Naive thymus-derived CD8-positive, alpha-beta T cell (primary cell): ENCODE measurements around the gene CFAP410. TPM values are rescaled to one million over a fixed set of nuclear protein-coding genes. Genes with fewer than 3 reads are reported as not detected.
A peak's percentile ranks its signal among the peaks of the same experiment; 100 is the strongest.

Experiments used
- ATAC-seq, 2 donors: fragments of 150-1000 bp; cut with Tn5 transposase in 1 of 2; sonication (Bioruptor Pico), chemical (Tn5 transposase) in 1 of 2; 1 replicate in 1 of 2; 2 replicates in 1 of 2; pipeline ENCODE4 v1.10.0; 2021; ENCODE audit warnings: mild to moderate bottlenecking in 2 of 2, moderate library complexity in 2 of 2
- POLR2A ChIA-PET: fragments of 350-600 bp; sonication (Branson Sonifier 250); formaldehyde crosslinking; loops from one replicate; lab custom pipeline; 2021; ENCODE audit warnings: antibody characterized with exemption; lab: Charles Lee
- DNase-seq, 10 donors: peaks; one replicate each; pipeline versions ENCODE4 v3.0.0 to v3.0.0-alpha.2; 2020 to 2022
- H3K27ac Mint-ChIP-seq, 10 donors: one replicate each; pipeline ENCODE4 v1.8.0; 2020 to 2022; ENCODE audit warnings: mild to moderate bottlenecking in 10 of 10, mixed read lengths in 10 of 10, moderate library complexity in 4 of 10, inconsistent platforms in 1 of 10
- H3K27me3 Mint-ChIP-seq, 5 donors: one replicate each; pipeline ENCODE4 v1.8.0; 2021 to 2022; ENCODE audit warnings: mixed read lengths in 5 of 5
- H3K36me3 Mint-ChIP-seq, 3 donors: one replicate each; pipeline ENCODE4 v1.8.0; 2020 to 2022; ENCODE audit warnings: mixed read lengths in 3 of 3, mild to moderate bottlenecking in 2 of 3, inconsistent platforms in 1 of 3
- H3K4me1 Mint-ChIP-seq, 4 donors: one replicate each; pipeline ENCODE4 v1.8.0; 2021 to 2022; ENCODE audit warnings: mixed read lengths in 4 of 4
- H3K4me3 Mint-ChIP-seq, 10 donors: one replicate each; pipeline ENCODE4 v1.8.0; 2020 to 2022; ENCODE audit warnings: mild to moderate bottlenecking in 10 of 10, mixed read lengths in 10 of 10, moderate library complexity in 6 of 10, inconsistent platforms in 1 of 10
- H3K9me3 Mint-ChIP-seq, 9 donors: one replicate each; pipeline ENCODE4 v1.8.0; 2020 to 2022; ENCODE audit warnings: mixed read lengths in 9 of 9, mild to moderate bottlenecking in 3 of 9, inconsistent platforms in 1 of 9, moderate library complexity in 1 of 9
- polyA plus RNA-seq, 3 donors: library from polyadenylated mRNA; unstranded; fragments of 300-500 nt; fragmentation: Illumina TruSeq; gene quantifications; one replicate each; pipeline ENCODE4 v1.2.3, GENCODE V29; 2021
- total RNA-seq, 8 experiments: library from RNA in 2 of 8; stranded (reverse) in 2 of 8; gene quantifications; one replicate each; pipeline ENCODE4 v1.2.3 and lab custom pipeline; 2021 to 2026

Gene CFAP410
- total and polyA plus RNA-seq, 5 experiments from 2014 or later = 23.2 to 60.2 (median 40.6) TPM

DNA sequence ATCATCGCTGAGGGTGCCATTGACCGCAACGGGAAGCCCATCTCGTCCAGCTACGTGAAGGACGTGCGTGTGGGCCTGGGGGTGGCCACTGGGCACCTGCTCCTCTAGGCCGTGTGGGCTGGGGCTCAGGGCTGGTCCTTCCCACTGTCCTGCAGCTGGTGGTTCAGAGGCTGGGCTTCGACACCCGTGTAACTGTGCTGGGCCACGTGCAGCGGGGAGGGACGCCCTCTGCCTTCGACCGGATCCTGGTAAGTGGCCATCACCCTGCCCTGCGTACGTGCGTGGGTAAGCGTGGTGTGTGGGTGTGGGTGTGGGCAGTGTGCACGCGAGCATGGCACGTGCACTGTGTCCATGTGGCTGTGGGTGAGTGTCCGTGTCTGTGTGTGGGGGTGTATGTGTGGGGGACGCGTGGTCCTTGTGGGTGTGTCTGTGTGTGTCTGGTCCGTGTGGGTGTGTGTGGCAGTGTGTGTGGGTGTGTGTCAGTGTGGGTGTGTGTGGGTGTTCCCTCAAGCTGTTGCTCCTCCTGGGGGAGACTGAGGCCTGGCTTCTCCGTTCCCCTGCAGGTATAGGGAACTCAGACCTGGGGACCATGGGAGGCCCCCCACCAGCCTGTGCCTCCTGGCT is 22.8 kb downstream of the CFAP410 start:
- no peak for DNase-seq
- H3K4me1 Mint-ChIP-seq = no peaks in the 10 kb centered on the region
- no peak overlapping the region for H3K4me3 Mint-ChIP-seq
- H3K9me3 Mint-ChIP-seq = no peaks in the 10 kb centered on the region
- H3K27me3 Mint-ChIP-seq = no peaks in the 10 kb centered on the region
- H3K27ac Mint-ChIP-seq = peak overlapping the region in 2 of 10 donors; percentile 5 to 74
- no peak for ATAC-seq
- POLR2A ChIA-PET = no interaction called here
- H3K36me3 Mint-ChIP-seq = peaks cover 0 to 16% (median under 1%) of the 10 kb centered on the region in 3 donors

GRCh38 chr21:44315691-44316203 is 23.4 kb downstream of the CFAP410 start:
- DNase-seq (no peak), ATAC-seq (no peak)
- H3K9me3 Mint-ChIP-seq = no peaks in the 10 kb centered on the region
- H3K4me1 Mint-ChIP-seq = peaks cover 0 to 5% (median 2%) of the 10 kb centered on the region in 4 donors
- POLR2A ChIA-PET = interaction anchor here (0.8 kb wide), 1 partner anchor 16 kb away, joined by 3 read pairs; the partner anchor contains the start of gene PFKL
- peaks cover 0 to 21% (median 5%) of the 10 kb centered on the region in 3 donors for H3K36me3 Mint-ChIP-seq
- no peak overlapping the region for H3K4me3 Mint-ChIP-seq
- no peaks in the 10 kb centered on the region for H3K27me3 Mint-ChIP-seq
- H3K27ac Mint-ChIP-seq = no peak overlapping the region

- no peak overlapping the region for H3K4me3 Mint-ChIP-seq
- no peak overlapping the region for H3K27ac Mint-ChIP-seq
- peaks cover 0 to 19% (median 5%) of the 10 kb centered on the region in 3 donors for H3K36me3 Mint-ChIP-seq
- no peaks in the 10 kb centered on the region for H3K27me3 Mint-ChIP-seq
- ATAC-seq (no peak), DNase-seq (no peak)
- no peaks in the 10 kb centered on the region for H3K9me3 Mint-ChIP-seq
- POLR2A ChIA-PET = no interaction called here
- peaks cover 0 to 5% (median 2%) of the 10 kb centered on the region in 4 donors for H3K4me1 Mint-ChIP-seq
Measured at GRCh38 chr21:44314561-44314960, 24.6 kb downstream of the CFAP410 start.

DNA sequence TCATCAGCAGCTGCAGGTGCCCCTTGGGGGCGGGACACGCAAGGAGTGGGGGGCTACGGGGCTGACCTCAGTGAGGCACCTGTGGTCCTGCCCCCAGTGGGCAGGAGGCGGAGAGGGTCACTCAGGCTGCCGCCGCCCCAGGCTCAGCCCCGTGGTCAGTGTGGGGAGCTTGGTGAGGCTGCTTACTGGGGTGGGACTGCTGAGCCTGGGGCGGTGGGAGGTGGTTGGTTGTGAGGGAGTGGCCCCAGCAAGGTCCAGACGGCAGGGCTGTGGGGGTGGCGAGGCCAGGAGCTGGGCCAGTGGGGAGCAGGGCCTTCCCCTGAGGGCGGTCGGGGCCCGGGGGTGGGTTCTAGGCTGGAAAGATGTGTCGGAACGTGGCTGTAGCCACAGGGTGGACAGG is 25.1 kb downstream of the CFAP410 start:
- POLR2A ChIA-PET = interaction anchor here (0.6 kb wide), 1 partner anchor 44 kb away, joined by 3 read pairs; no protein-coding TSS in a partner anchor
- H3K9me3 Mint-ChIP-seq = no peaks in the 10 kb centered on the region

DNA sequence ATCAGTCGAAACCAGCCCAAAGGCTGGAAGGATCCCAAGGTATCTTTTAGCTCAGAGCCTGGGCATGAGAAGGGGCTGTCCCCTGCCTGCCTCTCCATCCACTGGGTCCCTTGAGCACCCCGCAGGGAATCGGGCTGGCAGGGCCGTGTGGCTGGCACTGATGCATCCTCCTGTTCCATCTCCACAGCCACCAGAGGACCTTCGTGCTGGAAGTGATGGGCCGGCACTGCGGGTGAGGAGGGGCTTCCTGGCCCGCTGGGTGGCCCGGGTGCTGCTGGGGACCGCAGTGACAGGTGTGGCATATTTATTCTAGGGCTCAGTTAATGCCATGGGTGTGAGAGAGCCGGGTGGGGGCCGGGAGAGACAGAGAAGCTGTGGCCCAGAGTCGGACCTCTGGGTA is 25.7 kb downstream of the CFAP410 start:
- Mint-ChIP-seq H3K4me1 (peaks cover 0 to 5% (median 2%) of the 10 kb centered on the region in 4 donors), H3K27ac (no peak overlapping the region), H3K9me3 (no peaks in the 10 kb centered on the region), H3K4me3 (no peak overlapping the region), H3K36me3 (peaks cover 0 to 17% (median 5%) of the 10 kb centered on the region in 3 donors), H3K27me3 (no peaks in the 10 kb centered on the region)
- POLR2A ChIA-PET = interaction anchor here (0.6 kb wide), 1 partner anchor 43 kb away, joined by 3 read pairs; no protein-coding TSS in a partner anchor
- DNase-seq (no peak), ATAC-seq (no peak)

More for the DNA sequence above, 25.1 kb downstream of the CFAP410 start:
- Mint-ChIP-seq H3K27ac (no peak overlapping the region), H3K27me3 (no peaks in the 10 kb centered on the region), H3K4me3 (no peak overlapping the region), H3K36me3 (peaks cover 0 to 17% (median 5%) of the 10 kb centered on the region in 3 donors), H3K4me1 (peaks cover 0 to 5% (median 2%) of the 10 kb centered on the region in 4 donors)
- no peak for DNase-seq
- no peak for ATAC-seq

GRCh38 chr21:44312716-44313115 is 26.5 kb downstream of the CFAP410 start:
- POLR2A ChIA-PET = no interaction called here
- peaks cover 0 to 8% (median 6%) of the 10 kb centered on the region in 4 donors for H3K4me1 Mint-ChIP-seq
- ATAC-seq (no peak), DNase-seq (no peak)
- H3K27me3 Mint-ChIP-seq = no peaks in the 10 kb centered on the region
- H3K4me3 Mint-ChIP-seq = no peak overlapping the region
- peaks cover 2 to 24% (median 5%) of the 10 kb centered on the region in 3 donors for H3K36me3 Mint-ChIP-seq
- no peaks in the 10 kb centered on the region for H3K9me3 Mint-ChIP-seq
- peak overlapping the region in 1 of 10 donors; percentile 65 for H3K27ac Mint-ChIP-seq

DNA sequence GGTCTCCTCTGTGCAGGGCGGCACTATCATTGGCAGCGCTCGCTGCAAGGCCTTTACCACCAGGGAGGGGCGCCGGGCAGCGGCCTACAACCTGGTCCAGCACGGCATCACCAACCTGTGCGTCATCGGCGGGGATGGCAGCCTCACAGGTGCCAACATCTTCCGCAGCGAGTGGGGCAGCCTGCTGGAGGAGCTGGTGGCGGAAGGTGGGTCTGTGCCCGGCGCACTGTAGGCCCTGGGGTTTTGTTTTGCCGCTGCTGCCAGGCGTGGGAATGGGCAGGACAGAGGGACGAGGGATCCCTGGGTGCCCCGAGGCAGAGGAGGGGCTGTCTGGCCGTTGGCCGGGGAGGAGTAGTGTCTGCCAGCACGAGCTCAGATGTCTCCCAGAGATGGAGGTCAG is 27.1 kb downstream of the CFAP410 start:
- peaks cover 2 to 27% (median 5%) of the 10 kb centered on the region in 3 donors for H3K36me3 Mint-ChIP-seq
- H3K4me3 Mint-ChIP-seq = no peak overlapping the region
- POLR2A ChIA-PET = no interaction called here
- peaks cover 0 to 10% (median 8%) of the 10 kb centered on the region in 4 donors for H3K4me1 Mint-ChIP-seq
- ATAC-seq (no peak), DNase-seq (no peak)
- peak overlapping the region in 1 of 10 donors; percentile 31 for H3K27ac Mint-ChIP-seq
- no peaks in the 10 kb centered on the region for H3K9me3 Mint-ChIP-seq
- H3K27me3 Mint-ChIP-seq = no peaks in the 10 kb centered on the region

DNA sequence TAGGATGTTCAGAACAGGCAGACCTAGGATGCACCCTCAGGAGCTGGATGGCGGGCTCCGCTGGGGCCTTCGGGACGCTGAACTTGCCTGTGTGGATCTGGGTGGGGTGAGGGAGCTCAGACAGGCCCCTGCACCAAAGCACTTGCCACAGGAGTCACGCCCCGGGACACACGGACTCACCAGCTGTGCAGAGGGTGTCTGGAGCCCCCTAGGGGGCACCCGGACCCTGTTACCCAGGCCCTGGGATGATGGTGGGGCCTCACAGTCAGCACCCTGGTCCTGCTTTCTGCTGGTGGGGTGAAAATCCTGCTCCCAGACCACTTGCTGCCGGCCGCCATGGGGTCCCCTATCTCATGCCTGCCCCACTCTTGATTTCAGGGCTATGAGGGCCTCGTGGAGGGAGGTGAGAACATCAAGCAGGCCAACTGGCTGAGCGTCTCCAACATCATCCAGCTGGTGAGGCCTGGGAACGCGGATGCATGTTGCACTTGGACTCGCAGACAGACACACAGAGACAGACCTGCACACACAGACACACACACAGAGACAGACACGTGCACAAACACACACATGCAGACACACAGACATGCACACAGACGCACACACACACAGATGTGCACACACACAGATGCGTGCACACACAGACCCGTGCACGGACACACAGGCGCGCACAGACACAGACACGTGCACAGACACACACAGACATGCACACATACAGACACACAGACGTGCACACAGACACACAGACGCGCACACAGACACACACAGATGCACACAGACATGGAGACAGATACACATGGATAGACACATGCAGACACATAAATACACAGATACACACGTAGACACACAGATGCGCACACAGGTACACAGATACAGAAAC is 28.3 kb downstream of the CFAP410 start:
- Mint-ChIP-seq H3K9me3 (no peaks in the 10 kb centered on the region), H3K36me3 (peaks cover 2 to 29% (median 5%) of the 10 kb centered on the region in 3 donors), H3K4me3 (no peak overlapping the region), H3K27ac (peak overlapping the region in 3 of 10 donors; percentile 35 to 68 (median 60)), H3K27me3 (no peaks in the 10 kb centered on the region), H3K4me1 (peaks cover 0 to 12% (median 8%) of the 10 kb centered on the region in 4 donors)
- no peak for DNase-seq
- POLR2A ChIA-PET = no interaction called here
- ATAC-seq = no peak

- H3K4me3 Mint-ChIP-seq = no peak overlapping the region
- ATAC-seq = no peak
- no peak for DNase-seq
- no peaks in the 10 kb centered on the region for H3K27me3 Mint-ChIP-seq
- H3K27ac Mint-ChIP-seq = peak overlapping the region in 3 of 10 donors; percentile 31 to 65 (median 37)
- H3K4me1 Mint-ChIP-seq = peaks cover 20 to 39% (median 31%) of the 10 kb centered on the region in 4 donors
- POLR2A ChIA-PET = interaction anchor here (0.7 to 1.1 kb wide), 2 partner anchors 32 to 37 kb away, joined by 4 to 5 read pairs; partner anchors contain the start of gene CFAP410
- peaks cover 2 to 25% (median 5%) of the 10 kb centered on the region in 3 donors for H3K36me3 Mint-ChIP-seq
- H3K9me3 Mint-ChIP-seq = no peaks in the 10 kb centered on the region
Measured at GRCh38 chr21:44306936-44307704, 32.1 kb downstream of the CFAP410 start.

DNA sequence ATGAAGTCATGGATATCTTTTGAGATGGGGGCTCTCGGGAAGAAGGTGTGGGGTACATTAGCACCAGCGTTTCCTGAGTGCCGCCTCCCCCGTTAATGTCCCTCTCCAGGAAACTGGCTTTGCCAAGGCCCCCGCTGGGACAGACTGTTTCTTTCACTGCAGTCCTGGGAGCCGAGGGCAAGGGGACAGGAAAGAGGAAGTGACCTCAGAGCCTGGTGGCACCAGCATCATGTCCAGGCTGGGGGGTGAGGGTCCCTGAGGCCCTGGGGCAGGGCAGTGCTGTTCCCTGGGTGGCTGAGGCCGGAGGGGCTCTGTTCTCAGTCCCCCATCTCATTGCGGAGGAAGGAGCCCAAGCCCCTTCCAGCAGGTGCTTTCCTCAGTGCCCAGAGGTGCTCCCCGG is 33.5 kb downstream of the CFAP410 start:
- Mint-ChIP-seq H3K27me3 (no peaks in the 10 kb centered on the region), H3K4me3 (peak overlapping the region in 1 of 10 donors; percentile 34), H3K9me3 (no peaks in the 10 kb centered on the region), H3K36me3 (peaks cover 0 to 12% (median 2%) of the 10 kb centered on the region in 3 donors), H3K27ac (no peak overlapping the region), H3K4me1 (peaks cover 20 to 51% (median 44%) of the 10 kb centered on the region in 4 donors)
- no peak for ATAC-seq
- POLR2A ChIA-PET = no interaction called here
- no peak for DNase-seq

- no peaks in the 10 kb centered on the region for H3K27me3 Mint-ChIP-seq
- DNase-seq = peak in 8 of 10 donors; percentile 23 to 74 (median 40)
- H3K4me3 Mint-ChIP-seq = peak overlapping the region in 6 of 10 donors; percentile 7 to 72 (median 34)
- H3K27ac Mint-ChIP-seq = peak overlapping the region in 9 of 10 donors; percentile 30 to 88 (median 74)
- POLR2A ChIA-PET = interaction anchor here (0.6 to 1.8 kb wide), 3 partner anchors 34 to 341 kb away, joined by 3 to 6 read pairs (median 3); partner anchors contain the start of gene CFAP410
- peaks cover 21 to 52% (median 45%) of the 10 kb centered on the region in 4 donors for H3K4me1 Mint-ChIP-seq
- H3K36me3 Mint-ChIP-seq = peaks cover 0 to 12% (median 2%) of the 10 kb centered on the region in 3 donors
- peak; percentile 48 to 66 for ATAC-seq
- no peaks in the 10 kb centered on the region for H3K9me3 Mint-ChIP-seq
Measured at GRCh38 chr21:44304877-44305293, 34.3 kb downstream of the CFAP410 start.
